GM15510 (cell line): ENCODE results near the gene SLC5A6.

Experiments used
- POLR2A ChIP-seq: IDR thresholded peaks from 3 replicates; pipeline ENCODE4 v1.6.1; 2011; ENCODE audit warnings: borderline replicate concordance; ENCODE audit not compliant: insufficient read length; ENCODE audit errors: extremely low read depth

Gene SLC5A6

DNA sequence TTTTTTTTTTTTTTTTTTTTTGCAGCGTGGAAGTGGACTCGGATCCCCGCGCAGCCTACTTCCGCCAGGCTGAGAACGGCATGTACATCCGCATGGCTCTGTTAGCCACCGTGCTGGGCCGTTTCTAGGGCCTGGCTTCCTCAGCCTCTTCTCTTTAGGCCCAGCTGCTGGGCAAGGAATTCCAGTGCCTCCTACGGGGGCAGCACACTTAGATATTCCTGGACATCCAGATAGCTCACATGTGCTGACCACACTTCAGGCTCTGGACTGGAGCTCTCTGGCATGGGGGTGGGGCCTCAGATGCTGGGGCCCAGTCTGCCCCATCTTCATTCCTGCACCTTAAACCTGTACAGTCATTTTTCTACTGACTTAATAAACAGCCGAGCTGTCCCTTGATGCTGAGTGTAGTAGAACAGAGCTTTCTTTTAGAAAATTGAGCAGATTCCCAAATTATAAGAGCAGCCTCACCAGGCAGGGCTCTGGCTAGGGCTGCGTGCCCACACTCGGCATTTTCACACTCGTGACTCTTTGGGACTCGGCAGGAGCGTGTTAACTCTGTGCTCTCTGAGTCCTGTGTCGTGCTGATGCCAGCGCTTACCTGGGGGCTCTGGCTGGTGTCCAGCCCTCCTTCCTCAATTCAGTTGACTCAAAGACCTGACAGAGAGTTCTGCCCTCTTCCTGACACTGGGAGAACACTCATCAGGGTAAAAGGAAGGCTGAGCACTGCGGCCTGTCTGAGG is 31.5 kb upstream of the SLC5A6 start:
- no peak for TF ChIP-seq POLR2A

- no peak for TF ChIP-seq POLR2A
These were observed 30.5 kb upstream of the SLC5A6 start for GRCh38 chr2:27242614-27242951.

GRCh38 chr2:27241761-27242613 is 29.9 kb upstream of the SLC5A6 start:
- no peak for TF ChIP-seq POLR2A

GRCh38 chr2:27240406-27240805 is 28.3 kb upstream of the SLC5A6 start:
- no peak for TF ChIP-seq POLR2A

DNA sequence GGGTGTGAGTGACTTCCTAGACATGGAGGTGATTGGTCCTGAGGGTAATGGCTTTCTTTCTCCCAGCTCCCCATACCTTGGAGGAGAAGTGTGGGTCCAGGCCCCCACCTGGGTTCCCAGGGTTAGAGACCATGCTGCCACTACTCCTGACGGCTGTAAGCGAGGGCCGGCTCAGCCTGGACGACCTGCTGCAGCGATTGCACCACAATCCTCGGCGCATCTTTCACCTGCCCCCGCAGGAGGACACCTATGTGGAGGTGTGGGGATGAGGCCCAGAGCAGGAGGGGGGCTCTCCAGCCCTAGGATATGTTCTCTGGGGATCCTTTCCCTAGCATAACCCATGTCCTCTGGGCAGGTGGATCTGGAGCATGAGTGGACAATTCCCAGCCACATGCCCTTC is 26.9 kb upstream of the SLC5A6 start:
- no peak for TF ChIP-seq POLR2A

DNA sequence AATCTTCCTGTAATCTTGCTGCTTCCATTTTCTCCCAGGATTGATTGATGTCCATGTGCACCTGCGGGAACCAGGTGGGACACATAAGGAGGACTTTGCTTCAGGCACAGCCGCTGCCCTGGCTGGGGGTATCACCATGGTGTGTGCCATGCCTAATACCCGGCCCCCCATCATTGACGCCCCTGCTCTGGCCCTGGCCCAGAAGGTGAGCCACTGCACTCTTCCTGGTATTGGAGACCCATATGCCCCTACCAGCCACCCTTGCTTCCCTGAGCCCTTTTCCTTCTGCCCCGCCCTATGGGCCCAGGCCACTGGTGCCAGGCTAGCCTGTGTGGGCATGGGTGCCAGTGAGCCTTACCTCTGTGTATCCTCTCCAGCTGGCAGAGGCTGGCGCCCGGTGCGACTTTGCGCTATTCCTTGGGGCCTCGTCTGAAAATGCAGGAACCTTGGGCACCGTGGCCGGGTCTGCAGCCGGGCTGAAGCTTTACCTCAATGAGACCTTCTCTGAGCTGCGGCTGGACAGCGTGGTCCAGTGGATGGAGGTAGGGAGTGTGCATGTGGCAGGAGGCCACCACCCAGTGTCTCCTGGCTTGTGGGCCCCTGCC is 25.4 kb upstream of the SLC5A6 start:
- TF ChIP-seq POLR2A: no peak

- no peak for TF ChIP-seq POLR2A
These were observed 24.6 kb upstream of the SLC5A6 start for GRCh38 chr2:27236626-27237025.

GRCh38 chr2:27236136-27236535 is 24.1 kb upstream of the SLC5A6 start:
- no peak for TF ChIP-seq POLR2A

DNA sequence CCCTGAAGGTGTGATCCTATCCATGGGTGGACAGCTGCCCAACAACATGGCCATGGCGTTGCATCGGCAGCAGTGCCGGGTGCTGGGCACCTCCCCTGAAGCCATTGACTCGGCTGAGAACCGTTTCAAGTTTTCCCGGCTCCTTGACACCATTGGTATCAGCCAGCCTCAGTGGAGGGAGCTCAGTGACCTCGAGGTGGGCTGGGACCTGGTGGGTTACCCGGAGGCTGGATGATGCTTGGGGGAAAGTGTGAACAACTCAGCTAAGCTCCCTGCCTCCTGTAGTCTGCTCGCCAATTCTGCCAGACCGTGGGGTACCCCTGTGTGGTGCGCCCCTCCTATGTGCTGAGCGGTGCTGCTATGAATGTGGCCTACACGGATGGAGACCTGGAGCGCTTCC is 21.3 kb upstream of the SLC5A6 start:
- no peak for TF ChIP-seq POLR2A

GRCh38 chr2:27231921-27232320 is 19.9 kb upstream of the SLC5A6 start:
- TF ChIP-seq POLR2A: no peak

DNA sequence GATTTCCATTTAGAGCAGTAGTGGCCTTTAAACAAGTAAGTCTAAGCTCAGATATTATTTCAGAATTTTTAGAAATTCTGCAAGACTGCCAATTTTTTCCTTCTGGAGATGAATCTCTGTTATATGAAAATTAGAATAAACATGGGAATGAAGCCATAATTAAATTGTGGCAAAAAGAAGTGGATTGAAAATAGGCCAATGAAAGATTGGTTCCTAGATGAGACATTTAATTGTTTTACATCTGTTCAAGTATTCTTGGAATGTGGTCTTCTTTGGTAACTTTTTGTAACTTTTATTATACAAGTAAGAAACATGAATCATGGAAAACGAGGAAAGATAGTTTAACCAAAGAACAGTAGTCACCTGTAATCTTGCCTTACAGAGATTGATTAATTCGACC is 15.4 kb upstream of the SLC5A6 start:
- no peak for TF ChIP-seq POLR2A

DNA sequence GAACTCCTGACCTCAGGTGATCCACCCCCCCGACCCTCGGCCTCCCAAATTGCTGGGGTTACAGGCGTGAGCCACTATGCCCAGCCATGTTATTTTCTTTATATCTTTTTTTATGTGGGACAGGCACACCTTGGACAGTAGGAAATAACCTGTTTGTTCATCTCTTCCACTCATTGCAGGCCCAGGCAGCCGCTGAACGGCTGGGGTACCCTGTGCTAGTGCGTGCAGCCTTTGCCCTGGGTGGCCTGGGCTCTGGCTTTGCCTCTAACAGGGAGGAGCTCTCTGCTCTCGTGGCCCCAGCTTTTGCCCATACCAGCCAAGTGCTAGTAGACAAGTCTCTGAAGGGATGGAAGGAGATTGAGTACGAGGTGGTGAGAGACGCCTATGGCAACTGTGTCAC is 13.5 kb upstream of the SLC5A6 start:
- no peak for TF ChIP-seq POLR2A

GRCh38 chr2:27223416-27223815 is 11.3 kb upstream of the SLC5A6 start:
- no peak for TF ChIP-seq POLR2A

DNA sequence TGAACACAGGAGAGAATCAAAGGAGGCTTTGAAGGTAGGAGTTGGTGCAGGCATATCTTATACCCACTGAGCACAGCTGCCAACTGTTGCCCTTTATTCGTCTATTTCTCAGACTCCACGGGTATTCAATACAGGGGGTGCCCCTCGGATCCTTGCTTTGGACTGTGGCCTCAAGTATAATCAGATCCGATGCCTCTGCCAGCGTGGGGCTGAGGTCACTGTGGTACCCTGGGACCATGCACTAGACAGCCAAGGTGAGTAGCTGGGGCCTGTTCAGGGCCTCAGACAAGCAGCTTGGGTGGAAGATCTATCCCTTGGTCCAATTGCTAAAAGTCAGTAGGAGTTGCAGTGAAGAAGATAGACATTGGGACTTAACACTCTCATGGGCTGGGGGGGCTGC is 10.3 kb upstream of the SLC5A6 start:
- TF ChIP-seq POLR2A: no peak

DNA sequence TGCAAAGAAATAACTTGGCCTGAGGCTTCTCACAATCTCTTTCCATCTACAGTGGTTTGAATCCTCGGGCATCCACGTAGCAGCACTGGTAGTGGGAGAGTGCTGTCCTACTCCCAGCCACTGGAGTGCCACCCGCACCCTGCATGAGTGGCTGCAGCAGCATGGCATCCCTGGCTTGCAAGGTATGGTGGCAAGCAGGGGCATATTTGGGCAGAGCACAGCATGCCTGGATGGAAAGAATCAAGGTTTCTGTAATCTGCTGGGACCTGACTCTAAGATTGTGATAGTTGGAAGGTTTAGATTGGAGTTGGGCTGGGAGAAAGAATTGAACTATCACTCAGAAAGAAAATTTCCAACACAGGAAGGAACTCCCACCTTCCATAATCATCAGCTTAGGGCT is 9.1 kb upstream of the SLC5A6 start:
- no peak for TF ChIP-seq POLR2A

- no peak for TF ChIP-seq POLR2A
These were observed 8.0 kb upstream of the SLC5A6 start for GRCh38 chr2:27220091-27220490.
